ENCODE data around the gene TMOD2. TPM values are rescaled to one million over a fixed set of nuclear protein-coding genes. Genes with fewer than 3 reads are reported as not detected.
A peak's percentile ranks its signal among the peaks of the same experiment; 100 is the strongest.
"Not testable (repeated sequence)": the region's sequence is repeated elsewhere in the genome, so short reads cannot be mapped to it uniquely, and the experiment has no call there.

TMOD2 gene
- total and polyA plus RNA-seq, 2 of the 8 experiments (the other 6 are each of a cell fraction or from before 2014, with no cell fraction given), result 0.80 to 6.5 TPM

DNA sequence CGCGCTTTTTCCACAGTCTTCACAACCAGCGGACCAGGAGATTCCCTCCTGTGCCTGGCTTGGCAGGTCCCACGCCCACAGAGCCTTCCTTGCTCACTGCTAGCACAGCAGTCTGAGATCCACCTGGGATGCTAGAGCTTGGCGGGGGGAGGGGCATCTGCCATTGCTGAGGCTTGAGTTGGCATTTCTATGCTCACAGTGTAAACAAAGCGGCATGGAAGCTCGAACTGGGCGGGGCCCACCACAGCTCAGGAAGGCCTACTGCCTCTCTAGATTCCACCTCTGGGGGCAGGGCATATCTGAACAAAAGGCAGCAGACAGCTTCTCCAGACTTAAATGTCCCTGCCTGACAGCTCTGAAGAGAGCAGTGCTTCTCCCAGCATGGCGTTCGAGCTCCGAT, 35.7 kb downstream of the TMOD2 start:
- H2AK5ac ChIP-seq (ENCODE audit: low read depth, low read length); H2BK20ac ChIP-seq (ENCODE audit: low read length); H2BK120ac ChIP-seq (replicated peaks; ENCODE audit: low read depth, low read length); H3K23ac ChIP-seq (ENCODE audit: insufficient read length); H4K8ac ChIP-seq (ENCODE audit: extremely low read depth, insufficient read depth, low read length); H3K4ac ChIP-seq (replicated peaks; ENCODE audit: insufficient read length, low read depth, low read length); H3K9me3 ChIP-seq (ENCODE audit: insufficient read depth in 2 of 2, low read depth in 1 of 2, low read length in 1 of 2); H4K91ac ChIP-seq (replicated peaks; ENCODE audit: insufficient read length, low read length); H3K18ac ChIP-seq (ENCODE audit: extremely low read depth, low read length); H3K79me1 ChIP-seq (ENCODE audit: low read depth, low read length); H3K14ac ChIP-seq (ENCODE audit: insufficient read length); H3K27me3 ChIP-seq (replicated peaks in 1 of 4; ENCODE audit: control insufficient read depth in 3 of 4, extremely low read depth in 1 of 4, insufficient read depth in 3 of 4, low read length in 3 of 4); H4K20me1 ChIP-seq (replicated peaks in 1 of 2; ENCODE audit: control insufficient read depth in 1 of 2, insufficient read depth in 2 of 2, low read length in 2 of 2); H2BK15ac ChIP-seq (ENCODE audit: low read length); FAIRE-seq; H2BK5ac ChIP-seq (ENCODE audit: low read depth, low read length); H3K9ac ChIP-seq (replicated peaks in 1 of 4; ENCODE audit: extremely low read depth in 1 of 4, low read depth in 3 of 4, low read length in 3 of 4); H4K5ac ChIP-seq (ENCODE audit: insufficient read length, low read depth, low read length); H3K56ac ChIP-seq (replicated peaks; ENCODE audit: insufficient read length, low read depth, low read length); H2AFZ ChIP-seq (ENCODE audit: low read length); POLR2A ChIA-PET (ENCODE audit: partially characterized antibody); H2BK12ac ChIP-seq (ENCODE audit: low read depth, low read length); H3K36me3 ChIP-seq (ENCODE audit: control insufficient read depth in 2 of 4, insufficient read depth in 4 of 4, low read length in 3 of 4); H3K4me3 ChIP-seq (ENCODE audit: extremely low read depth in 1 of 4, insufficient read depth in 2 of 4, low read depth in 3 of 4, low read length in 4 of 4); H3K23me2 ChIP-seq (ENCODE audit: low read depth, low read length); H3K27ac ChIP-seq (ENCODE audit: low read depth, low read length); H3K79me2 ChIP-seq (ENCODE audit: control insufficient read depth in 1 of 2, insufficient read depth in 2 of 2, low read length in 2 of 2); H3K4me1 ChIP-seq (replicated peaks in 1 of 4; ENCODE audit: control insufficient read depth in 3 of 4, insufficient read depth in 4 of 4, low read length in 3 of 4): not testable (repeated sequence)
- CTCF ChIA-PET (ENCODE audit: partially characterized antibody), result interaction anchor here (0.6 to 2.9 kb wide), 19 partner anchors 8 to 284 kb away, joined by 3 to 16 read pairs (median 4); no protein-coding TSS in a partner anchor
- TF ChIP-seq MAFK (IDR thresholded peaks at IDR 0.05; ENCODE audit: low read depth, low read length) (peak; percentile 10; the same call in 1 of the 2 replicates), SIN3A (conservative IDR thresholded peaks at IDR 0.05 in 1 of 2, IDR thresholded peaks at IDR 0.05 in 1 of 2; ENCODE audit: low read depth in 1 of 2, low read length in 2 of 2) (peak in 1 of 2 experiments; percentile 52; a peak in 1 of 4 replicates), YY1 (IDR thresholded peaks at IDR 0.05; ENCODE audit: low read depth, low read length) (peak; percentile 51; the same call in 1 of the 2 replicates), SP1 (IDR thresholded peaks at IDR 0.05; ENCODE audit: low read depth, low read length) (0 out of 2 replicates have a peak, but pooled peaks have one; percentile 40), RAD21 (IDR thresholded peaks at IDR 0.05 in 1 of 2, conservative IDR thresholded peaks at IDR 0.05 in 1 of 2; ENCODE audit: low read depth in 2 of 2, low read length in 2 of 2) (0 out of 4 replicates have a peak, but pooled peaks of 1 of the 2 experiments have one; percentile 5)
- TF ChIP-seq, protein P1, sequence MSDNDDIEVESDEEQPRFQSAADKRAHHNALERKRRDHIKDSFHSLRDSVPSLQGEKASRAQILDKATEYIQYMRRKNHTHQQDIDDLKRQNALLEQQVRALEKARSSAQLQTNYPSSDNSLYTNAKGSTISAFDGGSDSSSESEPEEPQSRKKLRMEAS (IDR thresholded peaks at IDR 0.05), result peak; percentile 67; the same call in 1 of the 2 replicates
- TF ChIP-seq, protein P2, sequence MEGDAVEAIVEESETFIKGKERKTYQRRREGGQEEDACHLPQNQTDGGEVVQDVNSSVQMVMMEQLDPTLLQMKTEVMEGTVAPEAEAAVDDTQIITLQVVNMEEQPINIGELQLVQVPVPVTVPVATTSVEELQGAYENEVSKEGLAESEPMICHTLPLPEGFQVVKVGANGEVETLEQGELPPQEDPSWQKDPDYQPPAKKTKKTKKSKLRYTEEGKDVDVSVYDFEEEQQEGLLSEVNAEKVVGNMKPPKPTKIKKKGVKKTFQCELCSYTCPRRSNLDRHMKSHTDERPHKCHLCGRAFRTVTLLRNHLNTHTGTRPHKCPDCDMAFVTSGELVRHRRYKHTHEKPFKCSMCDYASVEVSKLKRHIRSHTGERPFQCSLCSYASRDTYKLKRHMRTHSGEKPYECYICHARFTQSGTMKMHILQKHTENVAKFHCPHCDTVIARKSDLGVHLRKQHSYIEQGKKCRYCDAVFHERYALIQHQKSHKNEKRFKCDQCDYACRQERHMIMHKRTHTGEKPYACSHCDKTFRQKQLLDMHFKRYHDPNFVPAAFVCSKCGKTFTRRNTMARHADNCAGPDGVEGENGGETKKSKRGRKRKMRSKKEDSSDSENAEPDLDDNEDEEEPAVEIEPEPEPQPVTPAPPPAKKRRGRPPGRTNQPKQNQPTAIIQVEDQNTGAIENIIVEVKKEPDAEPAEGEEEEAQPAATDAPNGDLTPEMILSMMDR (IDR thresholded peaks at IDR 0.05; ENCODE audit: control extremely low read depth in 1 of 3, insufficient read depth in 1 of 3, low read depth in 1 of 3, low read length in 3 of 3), result peak in 1 of 3 experiments; percentile 11; a peak in 1 of 4 replicates
- DNase-seq (ENCODE audit: low read depth in 1 of 2, low spot score in 2 of 2), result peak; percentile 55 to 70
- peak overlapping the region in 1 of 2 experiments; percentile 25; a peak in 1 of 4 replicates for H3K4me2 ChIP-seq (ENCODE audit: insufficient read depth in 1 of 2, low read depth in 2 of 2, low read length in 2 of 2)
- 74% methylated on average over 11 of the region's 11 CpGs; no CpG with 5 or more reads in 1 of the 2 experiments for WGBS, 2 experiments (ENCODE audit: extremely low coverage in 1 of 2, insufficient coverage in 1 of 2, insufficient read length in 1 of 2, insufficient replicate concordance in 2 of 2, low coverage in 1 of 2, low lambda C conversion rate in 2 of 2, missing lambda C conversion rate in 1 of 2)

Data from H1 (cell line).